HG03135 (cell line): ENCODE results near the gene RUBCN.
"Not testable (repeated sequence)": the region's sequence is repeated elsewhere in the genome, so short reads cannot be mapped to it uniquely, and the experiment has no call there.

ENCODE experiments used
- ATAC-seq: cut with Tn5 transposase; IDR thresholded peaks from one replicate; pipeline ENCODE4 v1.9.1; 2021; ENCODE audit warnings: mild to moderate bottlenecking, moderate library complexity; ENCODE audit not compliant: unreplicated experiment

Gene RUBCN

DNA sequence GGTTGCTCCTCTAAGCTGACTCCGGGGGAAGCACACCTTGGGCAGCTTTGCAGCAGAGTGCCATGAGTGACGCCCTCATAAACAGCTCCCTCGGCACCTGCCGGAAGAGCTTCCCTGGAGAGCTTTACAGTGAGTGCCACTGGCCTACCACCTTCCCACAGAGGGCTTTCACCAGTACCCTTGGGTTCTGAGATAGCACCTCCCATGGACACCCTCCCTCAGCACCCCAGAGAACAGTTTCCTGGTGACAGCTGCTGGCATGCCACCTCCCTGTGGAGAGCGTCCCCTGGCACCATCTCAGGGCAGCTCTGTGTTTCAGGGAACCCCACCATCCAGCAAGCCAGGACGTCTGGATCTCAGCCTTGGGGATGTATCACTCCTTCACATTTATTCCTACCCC lies 49.1 kb downstream of the RUBCN start:
- ATAC-seq = no peak

DNA sequence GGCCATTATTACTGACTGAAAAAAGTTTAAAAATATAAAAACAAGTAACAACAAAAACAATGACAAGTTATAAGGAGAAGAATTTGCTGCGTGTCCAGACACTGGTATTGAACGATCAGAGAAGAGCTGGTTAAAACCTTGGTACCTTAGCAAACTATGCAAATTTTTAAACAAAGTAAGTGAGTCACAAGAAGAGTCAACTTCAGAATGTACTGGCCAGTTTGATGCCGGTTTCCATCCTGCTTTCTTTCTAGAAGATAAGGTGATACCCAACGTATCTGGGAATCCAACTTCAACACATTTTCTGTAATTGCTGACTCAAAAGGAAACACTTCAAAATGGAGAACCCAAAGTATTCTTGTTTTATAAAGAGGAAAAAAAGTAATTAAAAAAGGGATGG lies 49.8 kb downstream of the RUBCN start:
- ATAC-seq = no peak

DNA sequence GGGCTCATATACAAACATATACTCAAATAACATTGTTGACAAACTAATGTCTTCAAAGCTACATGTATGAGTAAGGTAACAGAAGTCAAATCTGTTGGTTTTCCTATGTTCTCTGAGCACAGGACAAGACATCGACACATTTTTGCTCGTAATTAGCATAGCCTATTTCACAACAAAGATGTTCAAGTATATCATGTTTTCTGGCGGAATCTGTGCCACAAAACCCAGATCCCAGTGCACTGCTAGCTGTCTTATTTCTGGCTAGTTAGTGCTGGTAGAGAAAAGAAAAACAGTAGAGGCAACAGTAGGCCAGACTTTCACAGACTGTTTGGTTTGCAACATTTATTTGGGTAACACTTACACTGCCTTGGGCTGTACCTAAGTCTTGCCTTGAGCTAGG lies 51.2 kb downstream of the RUBCN start:
- ATAC-seq = no peak

- ATAC-seq = no peak
These were observed 53.5 kb downstream of the RUBCN start for GRCh38 chr3:197683191-197683590.

GRCh38 chr3:197682713-197683112 lies 54.0 kb downstream of the RUBCN start:
- ATAC-seq = no peak

- ATAC-seq = no peak
These were observed 55.7 kb downstream of the RUBCN start for GRCh38 chr3:197680955-197681521.

- no peak for ATAC-seq
These were observed 60.8 kb downstream of the RUBCN start for GRCh38 chr3:197675951-197676350.

DNA sequence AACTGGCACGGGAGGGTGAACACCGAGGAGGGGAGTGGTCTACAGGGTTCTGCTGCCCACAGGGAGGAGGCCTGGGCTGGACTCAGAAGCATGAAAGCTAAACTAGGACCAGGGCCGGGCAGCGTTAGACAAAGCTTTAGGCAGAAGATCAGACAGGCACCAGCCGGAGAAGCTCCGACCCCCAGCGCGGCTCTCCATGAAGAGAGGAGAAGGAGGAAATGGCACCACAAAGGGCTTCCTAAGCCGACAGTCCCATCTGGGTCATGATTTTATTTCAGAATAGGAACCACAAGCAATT lies 61.2 kb downstream of the RUBCN start:
- ATAC-seq = no peak

DNA sequence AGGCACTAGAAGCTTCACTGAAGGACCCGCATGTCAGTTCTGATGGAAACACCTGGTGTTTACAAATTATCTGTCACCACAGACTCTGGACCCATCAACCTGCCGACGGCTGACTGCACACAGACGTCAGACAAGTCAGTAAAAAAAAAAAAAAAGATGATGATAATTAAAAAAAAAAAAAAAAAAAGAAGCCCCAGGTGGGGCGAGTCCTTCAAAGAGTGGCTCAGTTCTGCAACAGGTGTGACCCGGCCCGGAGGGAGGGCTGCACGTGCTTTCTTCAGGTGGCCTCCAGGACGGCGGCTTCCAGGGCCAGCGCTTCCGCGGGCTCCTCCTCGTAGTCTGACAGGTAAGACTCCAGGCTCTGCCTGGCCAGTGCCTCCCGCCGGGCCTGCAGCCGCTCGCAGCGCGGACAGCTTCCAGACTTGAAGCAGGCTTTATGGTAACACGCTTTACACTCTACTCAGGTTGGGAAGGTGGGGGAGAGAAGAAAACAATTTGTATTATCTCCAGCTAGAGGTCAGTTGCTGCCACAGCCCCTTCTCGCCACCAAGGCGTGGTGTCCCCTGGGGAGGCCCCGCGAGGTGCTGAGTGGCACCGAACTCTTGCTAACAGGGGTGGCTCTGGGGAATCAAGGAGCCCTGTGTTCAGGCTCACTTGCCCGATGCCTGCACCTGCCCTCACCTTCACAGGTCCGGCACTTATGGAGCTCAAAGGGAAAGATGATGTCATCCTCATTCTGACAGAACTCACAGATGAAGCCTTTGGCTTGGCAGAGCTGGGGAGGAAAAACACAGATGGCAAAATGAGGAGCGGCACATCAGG lies 61.8 kb downstream of the RUBCN start:
- no peak for ATAC-seq

DNA sequence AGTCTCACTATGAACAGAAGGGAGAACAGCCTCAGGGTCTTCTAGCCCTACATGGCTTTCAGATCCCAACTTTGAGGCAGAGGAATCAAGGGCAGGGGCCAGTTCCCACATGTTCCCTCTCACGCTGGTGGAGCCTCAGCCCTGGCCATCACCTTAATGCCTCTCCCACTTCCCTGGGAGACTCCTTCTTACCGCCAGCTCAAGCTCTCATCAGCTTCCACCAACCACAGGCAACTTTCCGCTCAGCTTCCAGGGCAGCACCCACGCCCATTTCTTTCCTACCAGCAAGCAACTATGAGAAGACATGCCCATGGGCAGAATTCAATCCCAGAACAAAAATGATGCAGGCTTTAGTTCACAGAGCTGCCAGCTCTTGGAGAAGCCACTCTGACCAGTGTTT lies 63.5 kb downstream of the RUBCN start:
- ATAC-seq = no peak

GRCh38 chr3:197670361-197670760 lies 66.3 kb downstream of the RUBCN start:
- ATAC-seq = no peak

DNA sequence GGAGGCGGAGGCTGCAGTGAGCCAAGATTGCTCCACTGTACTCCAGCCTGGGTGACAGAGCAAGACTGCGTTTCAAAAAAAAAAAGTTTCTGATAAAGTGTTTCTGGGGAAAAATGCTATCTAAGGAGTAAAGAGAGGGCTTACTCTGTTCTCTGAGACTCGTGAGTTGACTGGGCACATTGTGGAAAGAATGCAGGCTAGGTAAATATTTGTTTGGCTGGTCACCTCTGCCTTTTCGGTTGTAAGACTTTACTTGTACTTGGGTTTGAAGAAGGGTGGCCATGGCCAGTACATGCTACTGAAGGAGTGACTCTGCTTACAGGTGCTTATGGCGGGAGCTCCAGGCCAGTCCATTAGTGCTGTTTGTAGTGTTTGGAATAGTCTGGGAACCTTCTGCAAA lies 68.7 kb downstream of the RUBCN start:
- no peak for ATAC-seq

DNA sequence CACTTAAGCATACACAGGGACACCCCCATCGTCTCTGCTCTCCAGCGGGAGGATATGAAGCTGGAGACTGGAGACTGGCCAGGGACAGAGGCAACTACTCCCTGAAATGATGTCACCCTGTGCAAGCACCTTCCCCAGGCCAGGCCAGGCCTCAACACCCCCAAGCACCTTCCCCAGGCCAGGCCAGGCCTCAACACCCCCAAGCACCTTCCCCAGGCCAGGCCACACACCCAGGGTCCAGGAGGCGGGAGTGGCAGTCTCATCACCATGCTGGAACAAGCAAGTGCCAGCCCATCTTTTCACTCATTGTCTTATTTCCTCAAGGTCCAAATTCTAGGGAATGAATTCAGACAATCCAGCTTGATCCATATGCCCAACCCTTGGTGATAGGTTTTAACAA lies 69.4 kb downstream of the RUBCN start:
- ATAC-seq = not testable (repeated sequence)

- ATAC-seq = not testable (repeated sequence)
These were observed 70.4 kb downstream of the RUBCN start for GRCh38 chr3:197666221-197666842.

DNA sequence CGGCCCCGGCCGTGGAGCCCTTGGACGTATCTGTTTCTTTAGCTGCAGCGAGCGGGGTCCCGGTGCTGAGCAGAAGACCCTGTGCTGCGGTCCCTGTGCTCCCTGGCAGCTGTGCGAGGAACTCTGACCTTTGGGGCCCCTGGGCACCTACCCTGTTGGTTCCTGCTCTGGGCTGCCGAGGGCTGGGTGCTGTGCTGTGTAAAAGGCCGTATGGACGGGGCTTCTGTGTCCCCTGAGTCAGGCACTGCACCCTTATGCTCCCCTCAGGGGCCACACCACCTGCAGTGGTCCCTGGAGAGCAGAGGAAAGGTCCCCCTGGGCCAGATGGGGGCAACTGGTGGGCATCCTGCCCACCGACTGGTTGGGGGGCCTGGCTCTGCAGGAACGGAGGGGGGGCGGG lies 71.2 kb downstream of the RUBCN start:
- ATAC-seq = peak; percentile 3

DNA sequence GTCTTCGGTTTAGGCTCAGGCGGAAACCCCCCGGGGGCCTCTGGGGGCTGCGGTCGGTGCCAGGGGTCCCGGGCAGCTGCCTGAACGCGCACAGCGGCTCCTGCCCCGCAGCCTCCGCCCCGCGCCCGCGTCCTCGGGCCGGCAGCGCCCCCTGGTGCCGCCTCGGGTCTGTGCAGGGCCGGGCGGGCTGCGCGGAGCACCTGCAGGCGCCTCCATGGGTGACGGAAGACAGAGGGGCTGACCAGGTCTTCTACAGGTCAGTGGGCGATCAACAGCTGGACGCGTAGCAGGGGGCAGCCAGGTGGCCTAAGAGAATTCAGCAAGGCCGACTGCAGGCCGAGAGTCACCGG lies 71.6 kb downstream of the RUBCN start:
- peak; percentile 89 for ATAC-seq

DNA sequence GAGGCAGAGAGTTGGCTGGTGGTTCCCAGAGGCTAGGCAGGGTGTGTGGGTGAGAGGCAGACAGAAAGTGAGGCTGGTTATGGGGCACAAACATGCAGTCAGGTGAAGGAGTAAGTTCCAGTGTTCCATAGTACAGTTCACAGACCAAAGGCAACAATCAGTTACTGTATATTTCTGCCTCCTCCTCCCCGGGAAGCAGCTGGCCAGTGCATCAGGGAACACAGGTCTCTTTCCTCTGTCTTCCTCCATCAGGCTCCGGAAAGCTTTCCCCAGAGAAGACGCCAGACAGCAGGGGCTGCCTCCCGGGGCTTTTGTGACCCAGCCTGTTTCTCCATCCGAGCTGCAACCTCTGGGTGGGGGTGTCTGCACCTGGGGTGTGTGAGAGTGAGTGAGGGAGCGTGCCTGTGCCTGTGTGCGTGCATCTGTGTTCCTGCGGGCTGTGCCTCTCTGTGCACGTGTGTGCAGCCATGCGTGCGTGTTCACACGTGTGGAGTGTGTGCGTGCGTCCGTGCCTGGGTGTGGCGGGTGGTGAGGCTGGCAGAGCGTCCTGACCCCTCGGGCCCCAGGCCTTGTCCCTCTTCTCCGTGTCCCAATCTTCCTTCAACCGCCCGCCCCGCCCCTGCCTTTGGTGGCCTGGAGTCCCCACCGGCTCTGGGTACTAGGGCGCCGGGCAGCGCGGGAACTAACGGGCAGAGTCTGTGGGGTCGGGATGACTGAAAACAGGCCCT lies 72.1 kb downstream of the RUBCN start:
- peak; percentile 49 for ATAC-seq

GRCh38 chr3:197663367-197664140 lies 73.2 kb downstream of the RUBCN start:
- not testable (repeated sequence) for ATAC-seq

DNA sequence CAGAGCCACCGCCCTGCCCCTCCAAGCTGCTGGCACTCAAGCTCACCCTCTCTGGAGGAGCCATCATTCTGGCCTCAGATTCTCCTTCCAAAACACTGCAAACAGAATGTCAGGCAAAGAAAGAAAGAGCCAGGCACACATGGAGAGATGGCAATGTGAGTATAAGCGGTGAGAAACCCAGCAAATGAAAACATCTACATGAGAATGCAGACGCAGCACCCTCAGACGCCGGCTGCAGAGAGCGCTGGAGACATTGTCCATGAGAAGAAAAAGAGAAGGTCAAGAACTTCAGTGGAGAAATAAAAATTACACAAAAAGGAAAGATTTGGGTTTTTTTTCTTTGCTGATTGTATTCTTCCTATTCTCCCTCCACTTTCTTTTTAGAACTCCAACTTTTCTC lies 74.4 kb downstream of the RUBCN start:
- not testable (repeated sequence) for ATAC-seq

DNA sequence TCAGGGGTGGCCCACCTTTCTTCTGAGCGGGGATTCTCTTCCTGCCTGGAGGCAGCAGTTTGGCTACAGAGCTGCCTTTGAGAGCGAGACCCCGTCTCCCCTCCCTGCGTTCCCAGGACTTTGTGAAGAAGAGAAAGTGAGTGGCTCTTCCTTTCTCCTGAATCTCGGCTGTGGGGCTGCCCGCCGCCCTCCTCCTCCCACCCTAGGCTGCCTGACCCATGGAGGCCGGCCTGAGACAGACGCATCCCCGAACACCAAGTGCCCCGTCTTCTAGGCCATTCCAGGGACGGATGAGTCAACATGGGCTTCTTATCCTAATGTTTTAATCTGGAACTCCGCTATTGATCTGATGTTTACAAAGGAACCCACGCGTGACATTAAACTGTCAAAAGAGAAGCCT lies 74.8 kb downstream of the RUBCN start:
- not testable (repeated sequence) for ATAC-seq

GRCh38 chr3:197661234-197661834 lies 75.4 kb downstream of the RUBCN start:
- ATAC-seq = not testable (repeated sequence)
